MM.1S (cell line): ENCODE results near the gene TRIM8.

ENCODE experiments used
- DNase-seq: peaks from one replicate; pipeline ENCODE4 v3.0.0-alpha.2; 2015
- H2AFZ ChIP-seq: fragments of 300-600 bp; sonication (generic); 2 replicates; pipeline ENCODE4 v1.6.0; 2016; ENCODE audit warnings: antibody characterized with exemption, low read length
- H3F3A ChIP-seq: fragments of 300-600 bp; sonication (generic); 2 replicates; pipeline ENCODE4 v1.6.1; 2016; ENCODE audit warnings: mild to moderate bottlenecking, antibody characterized with exemption, low read length, moderate library complexity, mixed read lengths; ENCODE audit not compliant: insufficient read depth
- H3K27ac ChIP-seq: fragments of 300-600 bp; sonication (generic); 2 replicates; pipeline ENCODE4 v1.5.1; 2016; ENCODE audit warnings: mild to moderate bottlenecking, low read length
- H3K27me3 ChIP-seq: fragments of 300-600 bp; sonication (generic); replicated peaks from 2 replicates; pipeline ENCODE4 v1.6.0; 2016; ENCODE audit warnings: low read length; ENCODE audit not compliant: insufficient read depth
- H3K36me3 ChIP-seq: fragments of 300-600 bp; sonication (generic); replicated peaks from 2 replicates; pipeline ENCODE4 v1.6.1; 2016; ENCODE audit warnings: mild to moderate bottlenecking, low read length, mixed read lengths; ENCODE audit not compliant: insufficient read depth
- H3K4me1 ChIP-seq: fragments of 300-600 bp; sonication (generic); 2 replicates; pipeline ENCODE4 v1.6.1; 2016; ENCODE audit warnings: low read length, mixed read lengths
- H3K4me2 ChIP-seq: fragments of 300-600 bp; sonication (generic); 2 replicates; pipeline ENCODE4 v1.6.0; 2016; ENCODE audit warnings: low read depth, low read length
- H3K4me3 ChIP-seq: fragments of 300-600 bp; sonication (generic); 2 replicates; pipeline ENCODE4 v1.5.1; 2016; ENCODE audit warnings: low read length, mixed read lengths
- H3K79me2 ChIP-seq: fragments of 300-600 bp; sonication (generic); 2 replicates; pipeline ENCODE4 v1.6.1; 2016; ENCODE audit warnings: mixed run types, low read length, mixed read lengths
- H3K9ac ChIP-seq: fragments of 300-600 bp; sonication (generic); 2 replicates; pipeline ENCODE4 v1.6.1; 2016; ENCODE audit warnings: low read length, mixed read lengths
- H3K9me2 ChIP-seq: fragments of 300-600 bp; sonication (generic); replicated peaks from 2 replicates; pipeline ENCODE4 v1.6.1; 2016; ENCODE audit warnings: mild to moderate bottlenecking, low read length, mixed read lengths; ENCODE audit not compliant: insufficient read depth
- H3K9me3 ChIP-seq: fragments of 300-600 bp; sonication (generic); replicated peaks from 2 replicates; pipeline ENCODE4 v1.6.1; 2016; ENCODE audit warnings: mild to moderate bottlenecking, low read length, mixed read lengths; ENCODE audit not compliant: insufficient read depth
- H4K20me1 ChIP-seq: fragments of 300-600 bp; sonication (generic); 2 replicates; pipeline ENCODE4 v1.6.1; 2016; ENCODE audit warnings: mild to moderate bottlenecking, low read length, moderate library complexity, mixed read lengths; ENCODE audit not compliant: insufficient read depth
- EZH2 ChIP-seq: fragments of 300-600 bp; sonication (generic); optimal IDR thresholded peaks from 2 replicates; pipeline ENCODE3; 2017; ENCODE audit warnings: low read depth, mild to moderate bottlenecking, antibody characterized with exemption, low read length, mixed read lengths
- EZH2phosphoT487 ChIP-seq: fragments of 300-600 bp; sonication (generic); IDR thresholded peaks from 2 replicates; pipeline ENCODE4 v1.6.1; 2018; ENCODE audit warnings: antibody characterized with exemption, low read length
- TF ChIP-seq, protein P1 (sequence below): fragments of 300-600 bp; sonication (generic); IDR thresholded peaks from 2 replicates; pipeline ENCODE4 v1.5.1; 2016; ENCODE audit warnings: antibody characterized with exemption, low read length, mixed read lengths

The TRIM8 gene, protein sequence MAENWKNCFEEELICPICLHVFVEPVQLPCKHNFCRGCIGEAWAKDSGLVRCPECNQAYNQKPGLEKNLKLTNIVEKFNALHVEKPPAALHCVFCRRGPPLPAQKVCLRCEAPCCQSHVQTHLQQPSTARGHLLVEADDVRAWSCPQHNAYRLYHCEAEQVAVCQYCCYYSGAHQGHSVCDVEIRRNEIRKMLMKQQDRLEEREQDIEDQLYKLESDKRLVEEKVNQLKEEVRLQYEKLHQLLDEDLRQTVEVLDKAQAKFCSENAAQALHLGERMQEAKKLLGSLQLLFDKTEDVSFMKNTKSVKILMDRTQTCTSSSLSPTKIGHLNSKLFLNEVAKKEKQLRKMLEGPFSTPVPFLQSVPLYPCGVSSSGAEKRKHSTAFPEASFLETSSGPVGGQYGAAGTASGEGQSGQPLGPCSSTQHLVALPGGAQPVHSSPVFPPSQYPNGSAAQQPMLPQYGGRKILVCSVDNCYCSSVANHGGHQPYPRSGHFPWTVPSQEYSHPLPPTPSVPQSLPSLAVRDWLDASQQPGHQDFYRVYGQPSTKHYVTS

DNA sequence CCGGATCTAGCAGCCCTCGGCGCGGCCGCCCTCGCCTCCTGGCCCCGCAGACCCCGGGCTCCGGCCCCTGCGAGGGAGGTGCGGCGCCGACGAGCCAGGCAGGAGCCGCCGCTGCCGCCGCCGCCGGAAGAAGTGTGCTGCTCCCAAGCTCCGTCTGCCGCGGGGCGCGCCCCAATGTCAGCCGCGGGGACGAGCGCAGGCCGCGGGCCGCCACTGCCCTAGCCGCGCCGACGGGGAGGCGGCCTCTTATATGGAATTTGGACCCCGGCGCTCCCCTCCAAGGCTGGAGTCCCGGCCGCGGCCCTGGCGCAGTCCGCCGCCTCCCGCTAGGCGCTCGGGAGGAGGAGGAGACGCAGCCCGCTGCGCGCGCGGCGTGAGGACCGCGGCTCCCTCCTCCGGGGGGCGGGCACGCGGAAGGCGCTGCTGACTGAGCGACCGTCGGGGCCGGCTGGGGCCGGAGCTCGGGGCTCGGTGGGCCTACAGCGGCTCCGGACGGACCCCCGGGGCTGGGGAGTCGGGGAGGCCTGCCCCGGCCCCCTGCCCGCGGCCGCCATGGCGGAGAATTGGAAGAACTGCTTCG lies at the start of gene TRIM8:
Gene TRIM8, plus strand, starts transcription at position 414 of the 580 bp plus-strand sequence. Its CDS starts 139 bp downstream, at position 553.
- Histone ChIP-seq H4K20me1 (peaks cover 15% of the 10 kb centered on the region), H3K4me2 (peak within 1 kb of the TSS; percentile 85), H2AFZ (peak within 1 kb of the TSS; percentile 39), H3K4me1 (peaks cover 26% of the 10 kb centered on the region), H3K36me3 (no peaks in the 10 kb centered on the region), H3K27ac (peak within 1 kb of the TSS; percentile 94), H3K27me3 (no peaks in the 10 kb centered on the region), H3K79me2 (peaks cover 56% of the 10 kb centered on the region), H3K9ac (peak within 1 kb of the TSS; percentile 94), H3F3A (peaks cover 28% of the 10 kb centered on the region), H3K9me2 (no peaks in the 10 kb centered on the region), H3K4me3 (peak within 1 kb of the TSS; percentile 94), H3K9me3 (no peaks in the 10 kb centered on the region)
- TF ChIP-seq EZH2phosphoT487 (no peak), EZH2 (no peak)
- TF ChIP-seq, protein P1, sequence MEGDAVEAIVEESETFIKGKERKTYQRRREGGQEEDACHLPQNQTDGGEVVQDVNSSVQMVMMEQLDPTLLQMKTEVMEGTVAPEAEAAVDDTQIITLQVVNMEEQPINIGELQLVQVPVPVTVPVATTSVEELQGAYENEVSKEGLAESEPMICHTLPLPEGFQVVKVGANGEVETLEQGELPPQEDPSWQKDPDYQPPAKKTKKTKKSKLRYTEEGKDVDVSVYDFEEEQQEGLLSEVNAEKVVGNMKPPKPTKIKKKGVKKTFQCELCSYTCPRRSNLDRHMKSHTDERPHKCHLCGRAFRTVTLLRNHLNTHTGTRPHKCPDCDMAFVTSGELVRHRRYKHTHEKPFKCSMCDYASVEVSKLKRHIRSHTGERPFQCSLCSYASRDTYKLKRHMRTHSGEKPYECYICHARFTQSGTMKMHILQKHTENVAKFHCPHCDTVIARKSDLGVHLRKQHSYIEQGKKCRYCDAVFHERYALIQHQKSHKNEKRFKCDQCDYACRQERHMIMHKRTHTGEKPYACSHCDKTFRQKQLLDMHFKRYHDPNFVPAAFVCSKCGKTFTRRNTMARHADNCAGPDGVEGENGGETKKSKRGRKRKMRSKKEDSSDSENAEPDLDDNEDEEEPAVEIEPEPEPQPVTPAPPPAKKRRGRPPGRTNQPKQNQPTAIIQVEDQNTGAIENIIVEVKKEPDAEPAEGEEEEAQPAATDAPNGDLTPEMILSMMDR, result no peak
- peak; percentile 66 for DNase-seq

DNA sequence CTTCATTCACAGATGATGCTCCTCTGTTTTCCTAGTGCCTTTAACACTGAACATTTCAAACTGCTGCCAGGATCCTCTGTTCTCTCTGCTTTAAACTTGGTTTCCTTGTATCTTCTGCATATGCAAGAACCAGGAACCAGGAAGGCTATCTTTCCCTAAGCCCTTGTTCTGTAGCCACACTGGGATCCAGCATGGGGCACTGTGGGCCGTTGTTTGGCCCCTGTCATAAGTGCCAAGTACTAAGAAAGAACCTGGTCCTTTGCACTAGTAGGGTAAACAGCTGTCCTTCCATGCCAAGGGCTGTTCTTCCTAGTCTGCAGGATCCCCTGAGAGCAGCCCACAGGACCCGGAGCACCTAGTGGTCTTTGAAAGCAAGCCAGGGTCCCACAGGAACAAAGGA lies 49.0 kb upstream of the TRIM8 start:
- Histone ChIP-seq H3K27ac (no peak overlapping the region), H3K9me3 (no peaks in the 10 kb centered on the region), H3K36me3 (no peaks in the 10 kb centered on the region), H3K4me1 (no peaks in the 10 kb centered on the region), H3K4me3 (no peak overlapping the region), H3K4me2 (no peak overlapping the region), H3K9ac (no peak overlapping the region), H3K79me2 (no peaks in the 10 kb centered on the region; the same call in 1 of the 2 replicates), H3K9me2 (no peaks in the 10 kb centered on the region), H4K20me1 (no peaks in the 10 kb centered on the region), H2AFZ (no peak overlapping the region), H3K27me3 (no peaks in the 10 kb centered on the region), H3F3A (no peaks in the 10 kb centered on the region)
- DNase-seq, result no peak
- no peak for TF ChIP-seq EZH2phosphoT487
- TF ChIP-seq, protein P1, result no peak
- no peak for TF ChIP-seq EZH2

DNA sequence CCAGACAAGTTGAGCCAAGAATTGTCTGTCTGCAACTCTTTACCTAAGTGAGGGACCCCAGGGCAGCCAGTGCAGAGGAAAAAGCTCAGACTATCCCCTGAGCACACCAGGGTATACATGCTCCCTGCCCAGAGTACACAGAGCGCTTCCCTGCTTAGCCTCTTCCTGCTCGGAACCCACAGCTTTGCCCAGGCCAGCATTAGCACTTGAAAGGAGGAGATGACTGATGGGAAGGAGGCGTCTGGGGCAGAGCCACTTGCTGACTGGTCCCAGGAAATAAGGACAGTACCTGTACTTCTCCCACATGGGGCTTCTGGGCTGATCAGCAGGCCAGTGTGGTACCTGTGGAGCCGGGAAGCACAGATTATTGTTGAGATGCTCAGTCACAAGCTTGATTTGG lies 48.4 kb upstream of the TRIM8 start:
- Histone ChIP-seq H3K4me3 (no peak overlapping the region), H3K4me2 (no peak overlapping the region), H4K20me1 (no peaks in the 10 kb centered on the region), H3K27me3 (no peaks in the 10 kb centered on the region), H2AFZ (no peak overlapping the region), H3K9me2 (no peaks in the 10 kb centered on the region), H3K36me3 (no peaks in the 10 kb centered on the region), H3F3A (no peaks in the 10 kb centered on the region), H3K9ac (no peak overlapping the region), H3K27ac (no peak overlapping the region), H3K4me1 (no peaks in the 10 kb centered on the region), H3K79me2 (no peaks in the 10 kb centered on the region; the same call in 1 of the 2 replicates), H3K9me3 (no peaks in the 10 kb centered on the region)
- no peak for DNase-seq
- TF ChIP-seq EZH2phosphoT487 (no peak), EZH2 (no peak)
- TF ChIP-seq, protein P1, result no peak
